Measurements from ENCODE around the gene TRAF1.
"Not testable (repeated sequence)": the region's sequence is repeated elsewhere in the genome, so short reads cannot be mapped to it uniquely, and the experiment has no call there.

TRAF1 gene, protein sequence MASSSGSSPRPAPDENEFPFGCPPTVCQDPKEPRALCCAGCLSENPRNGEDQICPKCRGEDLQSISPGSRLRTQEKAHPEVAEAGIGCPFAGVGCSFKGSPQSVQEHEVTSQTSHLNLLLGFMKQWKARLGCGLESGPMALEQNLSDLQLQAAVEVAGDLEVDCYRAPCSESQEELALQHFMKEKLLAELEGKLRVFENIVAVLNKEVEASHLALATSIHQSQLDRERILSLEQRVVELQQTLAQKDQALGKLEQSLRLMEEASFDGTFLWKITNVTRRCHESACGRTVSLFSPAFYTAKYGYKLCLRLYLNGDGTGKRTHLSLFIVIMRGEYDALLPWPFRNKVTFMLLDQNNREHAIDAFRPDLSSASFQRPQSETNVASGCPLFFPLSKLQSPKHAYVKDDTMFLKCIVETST

DNA sequence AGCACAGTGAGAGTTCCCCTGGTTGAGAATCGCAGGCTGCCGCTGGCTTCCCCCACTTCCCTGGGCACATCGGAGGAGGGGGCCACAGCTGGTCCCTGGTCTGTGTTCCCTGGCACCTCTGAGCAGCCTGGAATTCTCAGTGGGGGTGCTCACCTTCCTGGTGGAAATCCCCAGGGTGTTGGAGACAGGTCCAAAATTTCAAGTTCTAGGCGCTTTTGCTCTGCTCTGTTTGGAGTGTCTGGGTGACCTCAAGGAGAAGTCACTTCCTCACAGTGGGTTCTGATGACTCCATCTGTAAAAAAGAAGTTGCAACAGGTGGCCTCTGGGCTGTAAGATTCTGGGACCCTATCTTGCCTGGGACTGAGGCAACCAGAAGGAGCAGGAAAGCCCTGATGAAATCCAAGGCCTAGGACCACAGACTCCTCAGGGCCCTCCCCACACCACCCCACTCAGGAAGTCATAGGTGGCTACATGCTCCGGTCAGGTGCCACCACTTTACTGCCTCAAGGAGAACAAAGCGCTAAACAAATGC is at the start of gene TRAF1:
Gene TRAF1, minus strand, starts transcription at position 400 of the 532 bp plus-strand sequence. CDS start 721 bp downstream, outside the sequence.
- DNase-seq (ENCODE audit: low read depth) = no peak

- no peak for DNase-seq (ENCODE audit: low read depth)
These were observed 48.3 kb upstream of the TRAF1 start for GRCh38 chr9:120974921-120975320.

DNA sequence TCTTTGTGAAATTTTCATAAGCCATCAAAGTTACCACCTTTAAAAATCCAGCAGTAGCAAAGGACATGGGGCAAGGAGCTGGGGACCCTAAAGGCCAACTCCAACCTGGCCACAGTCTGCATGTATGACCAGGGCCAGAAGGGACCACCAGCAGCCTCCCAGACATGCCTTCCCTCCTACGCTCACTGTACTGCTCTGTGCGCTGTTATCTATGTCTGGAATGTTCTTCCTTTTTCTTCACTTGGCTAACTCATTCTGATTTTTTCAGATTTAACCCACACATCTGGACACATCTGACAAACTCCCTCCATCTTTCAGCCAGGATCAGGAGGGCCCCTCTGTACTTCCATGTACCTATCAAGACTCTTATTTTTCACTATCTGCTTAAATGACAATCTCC is 47.6 kb upstream of the TRAF1 start:
- DNase-seq (ENCODE audit: low read depth) = no peak

DNA sequence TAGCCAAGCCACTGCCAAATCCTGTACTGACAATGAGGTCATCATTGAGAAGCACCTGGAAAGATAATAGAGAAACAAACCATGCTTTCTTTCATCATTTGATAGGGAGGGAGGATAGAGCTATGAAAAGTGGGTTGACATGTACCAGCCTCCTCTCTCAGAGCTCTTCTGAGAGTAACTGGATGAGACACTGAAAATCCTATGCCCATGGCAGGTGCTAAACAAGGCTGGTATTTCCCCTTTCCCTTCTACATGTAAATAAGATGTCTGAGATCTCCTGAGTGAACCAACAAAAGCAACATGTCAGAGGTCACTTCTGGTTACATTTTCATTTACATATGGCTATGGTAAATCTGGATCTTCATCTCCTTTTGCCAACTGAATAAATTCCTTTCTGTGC is 45.3 kb upstream of the TRAF1 start:
- DNase-seq (ENCODE audit: low read depth) = no peak

DNA sequence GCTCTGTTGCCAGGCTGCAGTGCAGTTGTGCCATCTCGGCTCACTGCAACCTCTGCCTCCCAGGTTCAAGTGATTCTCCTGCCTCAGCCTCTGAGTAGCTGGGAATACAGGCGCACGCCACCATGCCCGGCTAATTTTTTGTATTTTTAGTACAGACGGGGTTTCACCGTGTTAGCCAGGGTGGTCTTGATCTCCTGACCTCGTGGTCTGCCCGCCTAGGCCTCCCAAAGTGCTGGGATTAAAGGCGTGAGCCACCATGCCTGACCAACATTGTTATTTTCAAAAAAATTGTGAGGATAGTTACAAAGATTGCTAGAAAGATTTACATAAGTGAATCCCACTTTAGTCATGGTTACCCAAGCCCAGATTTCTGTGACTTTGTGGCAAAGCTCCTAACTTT is 44.9 kb upstream of the TRAF1 start:
- not testable (repeated sequence) for DNase-seq (ENCODE audit: low read depth)

GRCh38 chr9:120970244-120970643 is 43.6 kb upstream of the TRAF1 start:
- DNase-seq (ENCODE audit: low read depth) = no peak

GRCh38 chr9:120966013-120966369 is 39.4 kb upstream of the TRAF1 start:
- DNase-seq (ENCODE audit: low read depth) = no peak

DNA sequence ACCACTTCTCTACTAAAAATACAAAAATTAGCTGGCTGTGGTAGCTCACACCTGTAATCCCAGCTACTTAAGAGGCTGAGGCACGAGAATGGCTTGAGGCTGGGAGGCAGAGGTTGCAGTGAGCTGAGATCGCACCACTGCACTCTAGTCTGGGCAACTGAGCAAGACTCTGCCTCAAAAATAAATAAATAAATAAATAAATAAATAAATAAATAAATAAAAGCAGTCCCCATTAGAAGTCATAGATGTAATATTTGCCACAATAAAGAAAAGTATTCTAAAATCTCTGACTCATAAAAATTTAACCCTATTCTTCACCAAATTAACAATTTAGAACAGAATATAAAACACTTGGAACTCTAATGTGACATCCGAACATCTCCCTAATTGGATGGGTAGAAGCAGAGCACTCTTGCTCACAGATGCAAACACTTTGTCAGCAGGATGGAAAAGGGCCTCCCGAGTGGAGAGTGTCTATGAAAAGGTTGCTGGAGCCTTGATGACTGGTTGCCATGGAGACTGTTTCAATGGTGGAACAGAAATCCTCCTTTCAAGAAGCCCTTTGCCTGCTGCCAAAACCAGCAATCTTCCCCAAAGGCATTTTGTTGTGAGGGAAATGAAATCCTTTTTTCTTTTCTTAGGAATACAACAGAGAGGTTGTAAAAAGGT is 38.9 kb upstream of the TRAF1 start:
- no peak for DNase-seq (ENCODE audit: low read depth)

DNA sequence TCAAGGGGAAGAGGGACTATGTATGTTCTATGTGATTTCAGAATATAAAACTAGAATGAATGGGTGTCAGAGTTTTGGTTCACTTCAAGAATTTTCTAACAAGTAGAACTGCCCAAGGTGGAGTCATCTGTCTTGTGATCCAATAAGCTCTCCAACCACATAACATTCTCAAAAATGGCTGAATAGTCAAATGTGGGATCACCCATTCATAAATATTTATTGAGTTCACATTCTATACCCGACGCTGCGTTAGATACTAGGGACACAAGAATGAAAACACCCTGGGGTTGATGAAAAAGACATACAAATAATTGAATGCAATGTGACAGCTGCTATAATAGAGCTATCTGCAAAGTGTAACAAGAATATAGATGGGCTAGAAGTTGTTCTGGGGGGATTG is 35.3 kb upstream of the TRAF1 start:
- DNase-seq (ENCODE audit: low read depth) = no peak

DNA sequence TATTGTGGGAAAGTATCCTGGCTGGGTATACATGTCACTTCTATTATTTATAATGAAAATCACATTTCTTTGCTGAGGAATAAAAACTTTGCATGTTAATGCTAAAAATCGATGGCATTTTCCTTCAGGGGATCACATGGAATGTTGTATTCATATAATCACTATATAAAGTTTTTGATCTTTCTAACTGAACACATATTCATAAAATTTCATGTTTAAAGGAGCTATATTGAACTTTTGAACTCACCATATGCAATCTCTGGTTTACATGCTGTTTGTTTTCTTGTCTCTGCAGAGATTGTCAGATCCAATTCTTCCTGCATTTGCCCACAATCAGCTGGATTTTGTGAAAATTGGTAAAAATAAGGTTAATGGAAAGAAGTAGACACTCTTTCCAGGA is 33.4 kb upstream of the TRAF1 start:
- no peak for DNase-seq (ENCODE audit: low read depth)

DNA sequence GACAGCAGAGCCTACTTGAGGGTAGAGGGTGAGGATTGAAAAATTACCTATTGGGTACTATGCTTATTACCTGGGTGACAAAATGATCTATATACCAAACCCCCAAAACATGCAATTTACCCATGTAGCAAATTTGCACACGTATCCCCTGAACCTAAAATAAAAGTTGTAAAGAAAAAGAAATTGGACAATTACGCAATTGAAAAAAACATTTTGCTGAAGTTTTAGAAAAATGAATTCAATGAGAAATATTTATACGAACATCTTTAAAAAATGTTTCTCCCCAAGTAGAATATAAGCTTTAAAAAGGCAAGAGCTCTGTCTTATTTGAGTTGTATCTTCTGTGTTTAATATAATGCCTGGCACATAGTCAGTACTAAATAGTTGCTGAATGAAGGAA is 30.3 kb upstream of the TRAF1 start:
- no peak for DNase-seq (ENCODE audit: low read depth)

DNA sequence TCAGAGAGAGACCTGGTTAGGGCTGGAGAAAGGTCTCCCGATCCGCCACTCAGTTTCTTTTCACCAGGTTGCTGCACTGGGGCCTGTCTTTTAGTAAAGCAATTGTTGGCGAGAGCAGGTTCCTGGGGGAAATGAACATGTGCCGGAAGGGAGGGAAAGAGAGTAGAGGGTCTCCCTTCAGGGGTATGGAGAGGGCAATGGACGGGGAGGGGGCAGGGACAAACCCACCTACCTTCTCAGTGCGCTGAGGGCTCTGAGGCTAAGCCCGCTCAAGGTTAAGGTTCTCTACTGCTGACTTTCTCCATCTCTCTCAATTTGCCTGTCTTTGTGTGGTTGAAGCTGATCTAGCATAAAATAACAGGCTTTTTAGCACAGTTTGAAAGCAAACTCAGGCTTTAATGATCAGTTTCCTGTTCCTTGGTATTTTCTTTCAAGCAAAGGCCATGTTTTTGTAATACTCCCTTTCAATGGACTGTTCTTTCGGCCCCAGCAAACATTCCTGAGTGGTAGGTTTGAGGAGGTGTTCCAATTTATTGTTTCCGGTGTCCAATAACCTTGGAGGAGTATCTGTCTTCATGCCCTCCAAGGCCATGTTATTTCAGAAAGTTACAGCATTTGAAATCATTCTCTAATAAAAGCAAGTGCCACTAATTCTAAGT is 25.5 kb upstream of the TRAF1 start:
- DNase-seq (ENCODE audit: low read depth) = no peak

GRCh38 chr9:120950421-120951388 is 24.1 kb upstream of the TRAF1 start:
- no peak for DNase-seq (ENCODE audit: low read depth)

- no peak for DNase-seq (ENCODE audit: low read depth)
These were observed 22.7 kb upstream of the TRAF1 start for GRCh38 chr9:120949290-120949689.

GRCh38 chr9:120948824-120949223 is 22.2 kb upstream of the TRAF1 start:
- DNase-seq (ENCODE audit: low read depth) = no peak

GRCh38 chr9:120947222-120947621 is 20.6 kb upstream of the TRAF1 start:
- no peak for DNase-seq (ENCODE audit: low read depth)

- no peak for DNase-seq (ENCODE audit: low read depth)
These were observed 19.7 kb upstream of the TRAF1 start for GRCh38 chr9:120946259-120946658.

- no peak for DNase-seq (ENCODE audit: low read depth)
These were observed 18.4 kb upstream of the TRAF1 start for GRCh38 chr9:120944948-120945347.

DNA sequence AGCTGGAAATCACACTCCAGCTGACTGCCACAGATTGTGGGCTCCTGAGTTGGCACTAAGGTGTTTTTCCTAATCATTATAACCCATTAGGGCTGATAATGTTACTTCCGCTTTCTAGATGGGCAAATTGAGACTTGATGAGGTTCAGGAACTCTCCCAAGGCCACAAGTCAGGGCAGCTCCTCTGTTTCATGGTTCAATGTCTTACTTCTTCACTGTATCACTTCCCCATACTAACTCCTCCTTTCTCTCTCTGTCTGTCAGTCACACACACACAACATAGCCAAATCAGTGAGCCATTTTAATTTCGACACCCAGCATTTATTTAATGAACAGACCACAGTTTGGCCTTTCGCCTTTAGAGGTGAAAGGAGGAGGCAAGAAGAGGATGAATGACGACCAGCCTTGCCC is 17.8 kb upstream of the TRAF1 start:
- DNase-seq (ENCODE audit: low read depth) = no peak

- DNase-seq (ENCODE audit: low read depth) = no peak
These were observed 15.8 kb upstream of the TRAF1 start for GRCh38 chr9:120942186-120943001.
